HG02610 (cell line): Measurements from ENCODE around the gene GAB4.
"Not testable (repeated sequence)": the region's sequence is repeated elsewhere in the genome, so short reads cannot be mapped to it uniquely, and the experiment has no call there.

Source experiments
- ATAC-seq: cut with Tn5 transposase; IDR thresholded peaks from one replicate; pipeline ENCODE4 v1.9.1; 2021; ENCODE audit warnings: mild to moderate bottlenecking, moderate library complexity; ENCODE audit not compliant: unreplicated experiment

Gene GAB4

GRCh38 chr22:17007852-17008731 is at the start of gene GAB4:
Gene GAB4 (minus strand): TSS chr22:17008222. CDS start chr22:17008114, 108 bp downstream.
- no peak for ATAC-seq

- no peak for ATAC-seq
Measured at GRCh38 chr22:17056807-17057206, 48.8 kb upstream of the GAB4 start.

- no peak for ATAC-seq
Measured at GRCh38 chr22:17056058-17056457, 48.0 kb upstream of the GAB4 start.

- no peak for ATAC-seq
Measured at GRCh38 chr22:17047656-17048055, 39.6 kb upstream of the GAB4 start.

GRCh38 chr22:17046566-17047348 is 38.7 kb upstream of the GAB4 start:
- no peak for ATAC-seq

GRCh38 chr22:17043521-17043920 is 35.5 kb upstream of the GAB4 start:
- no peak for ATAC-seq

GRCh38 chr22:17036842-17037711 is 29.1 kb upstream of the GAB4 start:
- peak; percentile 54 for ATAC-seq

GRCh38 chr22:17035976-17036841 is 28.2 kb upstream of the GAB4 start:
- ATAC-seq, result peak; percentile 19

GRCh38 chr22:17035246-17035645 is 27.2 kb upstream of the GAB4 start:
- ATAC-seq, result no peak

- ATAC-seq, result not testable (repeated sequence)
Measured at GRCh38 chr22:17034532-17034931, 26.5 kb upstream of the GAB4 start.

GRCh38 chr22:17032277-17032676 is 24.3 kb upstream of the GAB4 start:
- not testable (repeated sequence) for ATAC-seq

- not testable (repeated sequence) for ATAC-seq
Measured at GRCh38 chr22:17024380-17024779, 16.4 kb upstream of the GAB4 start.

GRCh38 chr22:17015552-17015951 is 7.5 kb upstream of the GAB4 start:
- ATAC-seq, result not testable (repeated sequence)

- ATAC-seq, result not testable (repeated sequence)
Measured at GRCh38 chr22:17014101-17014440, 6.0 kb upstream of the GAB4 start.

GRCh38 chr22:17013396-17014100 is 5.5 kb upstream of the GAB4 start:
- ATAC-seq, result no peak

- no peak for ATAC-seq
Measured at GRCh38 chr22:17012267-17012666, 4.2 kb upstream of the GAB4 start.

- no peak for ATAC-seq
Measured at GRCh38 chr22:17009640-17010291, 1.7 kb upstream of the GAB4 start.

- ATAC-seq, result no peak
Measured at GRCh38 chr22:17007257-17007656, 765 bp downstream of the GAB4 start.

- ATAC-seq, result no peak
Measured at GRCh38 chr22:16989915-16990314, 18.1 kb downstream of the GAB4 start.
